ENCODE measurements around the gene PTPRA.

The PTPRA gene

GRCh38 chr20:2922957-2923356 is 49.7 kb downstream of the PTPRA start:
- no peak for DNase-seq (ENCODE audit: low spot score)

GRCh38 chr20:2930538-2930937 is 57.3 kb downstream of the PTPRA start:
- DNase-seq (ENCODE audit: low spot score), result no peak

GRCh38 chr20:2932498-2932897 is 59.2 kb downstream of the PTPRA start:
- no peak for DNase-seq (ENCODE audit: low spot score)

- DNase-seq (ENCODE audit: low spot score), result no peak
Measured at GRCh38 chr20:2937902-2938301, 64.6 kb downstream of the PTPRA start.

- DNase-seq (ENCODE audit: low spot score), result no peak
Measured at GRCh38 chr20:2942439-2942838, 69.2 kb downstream of the PTPRA start.

GRCh38 chr20:2946988-2947961 is 74.0 kb downstream of the PTPRA start:
- peak; percentile 10 for DNase-seq (ENCODE audit: low spot score)

GRCh38 chr20:2948968-2949367 is 75.7 kb downstream of the PTPRA start:
- DNase-seq (ENCODE audit: low spot score), result no peak

- DNase-seq (ENCODE audit: low spot score), result no peak
Measured at GRCh38 chr20:2952766-2953165, 79.5 kb downstream of the PTPRA start.

- DNase-seq (ENCODE audit: low spot score), result peak; percentile 4
Measured at GRCh38 chr20:2955257-2955970, 82.1 kb downstream of the PTPRA start.

GRCh38 chr20:2956480-2956879 is 83.2 kb downstream of the PTPRA start:
- no peak for DNase-seq (ENCODE audit: low spot score)

- no peak for DNase-seq (ENCODE audit: low spot score)
Measured at GRCh38 chr20:2967841-2968240, 94.6 kb downstream of the PTPRA start.

GRCh38 chr20:2972126-2972525 is 98.8 kb downstream of the PTPRA start:
- no peak for DNase-seq (ENCODE audit: low spot score)

GRCh38 chr20:2973574-2973973 is 100.3 kb downstream of the PTPRA start:
- DNase-seq (ENCODE audit: low spot score), result no peak

- DNase-seq (ENCODE audit: low spot score), result no peak
Measured at GRCh38 chr20:2978519-2978918, 105.2 kb downstream of the PTPRA start.

- no peak for DNase-seq (ENCODE audit: low spot score)
Measured at GRCh38 chr20:2981646-2982045, 108.4 kb downstream of the PTPRA start.

GRCh38 chr20:2983508-2983907 is 110.2 kb downstream of the PTPRA start:
- no peak for DNase-seq (ENCODE audit: low spot score)

- no peak for DNase-seq (ENCODE audit: low spot score)
Measured at GRCh38 chr20:2984028-2984501, 110.8 kb downstream of the PTPRA start.

GRCh38 chr20:2984956-2985661 is 111.8 kb downstream of the PTPRA start:
- DNase-seq (ENCODE audit: low spot score), result peak; percentile 68

GRCh38 chr20:2986466-2986865 is 113.2 kb downstream of the PTPRA start:
- no peak for DNase-seq (ENCODE audit: low spot score)

- DNase-seq (ENCODE audit: low spot score), result no peak
Measured at GRCh38 chr20:2987861-2988260, 114.6 kb downstream of the PTPRA start.

GRCh38 chr20:2991532-2991931 is 118.3 kb downstream of the PTPRA start:
- no peak for DNase-seq (ENCODE audit: low spot score)

- DNase-seq (ENCODE audit: low spot score), result no peak
Measured at GRCh38 chr20:2993250-2993649, 120.0 kb downstream of the PTPRA start.

Measured in AG08396 (cell line).